Measurements from ENCODE around the gene METTL24.
"Not testable (repeated sequence)": the region's sequence is repeated elsewhere in the genome, so short reads cannot be mapped to it uniquely, and the experiment has no call there.

- TF ChIP-seq CTCF (IDR thresholded peaks at IDR 0.05); ZFX (IDR thresholded peaks at IDR 0.05; ENCODE audit: borderline replicate concordance): not testable (repeated sequence)
Observed at GRCh38 chr6:110303692-110304091, 54.5 kb downstream of the METTL24 start.
